ENCODE data around the gene LCN2. TPM values are rescaled to one million over a fixed set of nuclear protein-coding genes. Genes with fewer than 3 reads are reported as not detected.
"Not testable (repeated sequence)": the region's sequence is repeated elsewhere in the genome, so short reads cannot be mapped to it uniquely, and the experiment has no call there.

LCN2 gene
- polyA plus RNA-seq, 6 donors from 2014 or later = 0.44 to 1.2 (median 1.2) TPM; not detected in 3

DNA sequence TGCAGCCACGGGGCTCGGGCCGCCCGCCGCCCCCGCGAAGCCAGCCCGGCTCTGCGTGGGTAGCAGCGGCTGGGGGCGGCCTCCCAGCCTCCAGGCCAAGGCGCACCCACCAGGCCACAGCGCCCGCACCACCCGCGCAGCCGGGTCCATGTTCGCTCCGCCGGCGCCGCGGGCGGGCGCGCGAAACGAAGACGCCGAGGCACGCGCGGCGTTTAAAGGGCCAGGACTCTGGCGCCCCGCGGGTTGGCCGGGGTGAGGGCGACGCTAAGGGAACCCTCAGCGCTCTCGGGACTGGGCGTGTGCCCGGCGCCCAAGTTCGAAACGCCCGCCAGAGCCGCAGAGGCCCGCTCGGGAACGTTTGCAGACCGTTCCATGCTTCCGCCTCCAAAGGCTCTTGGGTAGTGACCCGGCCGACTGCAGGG is 21.7 kb upstream of the LCN2 start, which contains the start of gene PTGES2:
PTGES2 (minus strand) TSS at position 162 of the 422 bp plus-strand sequence; CDS start at position 150, 12 bp downstream.
- ATAC-seq (ENCODE audit: low read depth in 2 of 2) (peak; percentile 73), DNase-seq (peak; percentile 87)
- Mint-ChIP-seq H3K27me3 (peaks cover 0 to 4% (median 2%) of the 10 kb centered on the region in 3 donors), H3K9me3 (no peaks in the 10 kb centered on the region), H3K4me3 (peak within 1 kb of the TSS; percentile 93 to 100 (median 98)), H3K27ac (peak within 1 kb of the TSS; percentile 98 to 100 (median 100)), H3K4me1 (peaks cover 26 to 35% (median 27%) of the 10 kb centered on the region in 3 donors), H3K36me3 (no peaks in the 10 kb centered on the region)

GRCh38 chr9:128127990-128128835 is 21.0 kb upstream of the LCN2 start:
- peaks cover 4 to 11% (median 8%) of the 10 kb centered on the region in 3 donors for H3K27me3 Mint-ChIP-seq
- peaks cover 26 to 35% (median 27%) of the 10 kb centered on the region in 3 donors for H3K4me1 Mint-ChIP-seq
- H3K36me3 Mint-ChIP-seq = no peaks in the 10 kb centered on the region
- DNase-seq (peak; percentile 92), ATAC-seq (ENCODE audit: low read depth in 2 of 2) (peak; percentile 76 to 77)
- no peaks in the 10 kb centered on the region for H3K9me3 Mint-ChIP-seq
- peak overlapping the region; percentile 98 to 100 (median 100) for H3K27ac Mint-ChIP-seq
- peak overlapping the region; percentile 93 to 100 (median 98) for H3K4me3 Mint-ChIP-seq

DNA sequence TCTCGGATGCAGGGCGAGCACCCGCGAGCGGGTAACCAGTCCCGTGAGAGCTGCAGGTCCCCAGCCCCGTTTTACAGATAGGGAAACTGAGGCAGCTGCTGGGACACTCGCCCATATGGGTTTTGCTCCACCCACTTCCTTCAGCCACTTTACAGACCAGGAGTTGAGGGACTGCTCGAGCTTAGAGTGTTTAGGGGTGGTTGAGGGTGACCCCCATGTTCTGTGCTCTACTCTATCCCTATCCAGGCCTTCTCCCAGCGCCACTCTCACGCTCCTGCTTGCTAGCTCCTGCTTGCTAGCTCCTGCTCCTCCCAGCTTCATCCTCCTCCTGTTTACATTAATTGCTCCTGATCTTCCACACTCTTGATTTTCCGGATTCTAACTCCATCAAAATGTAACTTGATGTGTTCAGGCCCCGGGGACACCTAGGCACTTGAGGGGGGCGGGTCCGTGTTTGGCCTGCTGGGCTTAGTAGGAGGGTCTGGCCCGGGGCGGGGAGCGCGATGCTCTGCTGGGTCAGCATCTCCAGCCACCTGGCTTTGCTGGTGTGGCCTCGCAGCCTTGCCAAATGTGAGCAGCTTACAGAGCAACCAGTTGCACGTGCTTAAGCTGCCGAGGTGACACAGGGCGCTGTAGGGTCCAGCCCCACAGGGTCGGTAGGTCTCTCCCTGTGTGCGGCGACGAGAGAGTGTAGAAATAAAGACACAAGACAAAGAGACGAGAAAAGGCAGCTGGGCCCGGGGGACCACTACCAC is 20.2 kb upstream of the LCN2 start:
- peaks cover 26 to 35% (median 27%) of the 10 kb centered on the region in 3 donors for H3K4me1 Mint-ChIP-seq
- peaks cover 5 to 19% (median 11%) of the 10 kb centered on the region in 3 donors for H3K27me3 Mint-ChIP-seq
- H3K4me3 Mint-ChIP-seq = peak overlapping the region; percentile 93 to 100 (median 98)
- ATAC-seq (ENCODE audit: low read depth in 2 of 2) (no peak), DNase-seq (no peak)
- H3K36me3 Mint-ChIP-seq = no peaks in the 10 kb centered on the region
- peak overlapping the region; percentile 71 to 100 (median 99) for H3K27ac Mint-ChIP-seq
- no peaks in the 10 kb centered on the region for H3K9me3 Mint-ChIP-seq

GRCh38 chr9:128129976-128130590 is 19.2 kb upstream of the LCN2 start:
- DNase-seq = peak; percentile 46
- Mint-ChIP-seq H3K27me3 (peaks cover 5 to 20% (median 11%) of the 10 kb centered on the region in 3 donors), H3K4me3 (peak overlapping the region; percentile 41 to 100 (median 79)), H3K4me1 (peaks cover 23 to 29% (median 24%) of the 10 kb centered on the region in 3 donors), H3K27ac (peak overlapping the region in 3 of 6 donors; percentile 22 to 62 (median 38))
- not testable (repeated sequence) for H3K9me3 Mint-ChIP-seq; ATAC-seq (ENCODE audit: low read depth in 2 of 2); H3K36me3 Mint-ChIP-seq

DNA sequence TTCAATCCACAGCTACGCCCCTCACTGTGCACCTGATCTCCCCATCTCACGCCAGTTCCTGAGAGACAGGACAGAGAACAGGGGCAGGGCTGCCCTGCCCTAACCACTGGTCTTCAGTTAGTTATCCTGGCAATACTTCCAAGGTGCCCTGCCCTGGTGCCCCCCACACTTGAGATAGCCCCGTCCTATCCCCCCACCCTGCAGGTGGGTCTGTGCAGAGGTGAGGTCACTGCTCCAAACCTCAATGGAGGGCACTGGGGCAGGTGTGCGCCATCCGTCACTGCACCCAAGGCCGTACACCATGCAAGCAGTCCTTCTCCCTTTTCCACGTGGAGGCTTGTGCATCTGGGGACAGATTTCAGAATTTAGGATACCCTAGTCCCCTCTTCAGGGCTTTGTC is 18.6 kb upstream of the LCN2 start:
- peak overlapping the region in 1 of 8 donors; percentile 98 for H3K4me3 Mint-ChIP-seq
- ATAC-seq (ENCODE audit: low read depth in 2 of 2); DNase-seq; H3K9me3 Mint-ChIP-seq; H3K27ac Mint-ChIP-seq; H3K36me3 Mint-ChIP-seq: not testable (repeated sequence)
- peaks cover 18 to 24% (median 19%) of the 10 kb centered on the region in 3 donors for H3K4me1 Mint-ChIP-seq
- peaks cover 5 to 21% (median 14%) of the 10 kb centered on the region in 3 donors for H3K27me3 Mint-ChIP-seq

DNA sequence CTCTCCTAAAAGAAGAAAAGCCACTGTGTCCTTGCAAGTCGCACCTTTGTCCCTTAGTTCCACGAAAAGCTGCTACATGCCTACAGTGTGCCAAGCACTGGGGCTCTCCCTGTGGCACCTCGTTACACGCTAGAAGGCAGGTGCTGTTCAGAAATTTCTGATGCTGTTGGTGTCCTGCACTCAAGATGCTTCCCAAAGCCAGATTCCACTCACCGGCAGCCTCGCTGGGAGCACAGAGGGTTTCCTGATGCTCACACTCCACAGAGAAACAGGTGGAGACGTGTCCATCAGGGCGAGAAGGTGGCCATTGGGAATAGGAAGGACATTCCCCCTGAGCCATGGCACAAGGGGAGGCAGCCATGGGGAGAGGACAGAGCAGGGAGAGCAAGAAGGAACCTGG is 17.9 kb upstream of the LCN2 start:
- not testable (repeated sequence) for H3K9me3 Mint-ChIP-seq; ATAC-seq (ENCODE audit: low read depth in 2 of 2); H3K4me3 Mint-ChIP-seq; DNase-seq; H3K27ac Mint-ChIP-seq; H3K36me3 Mint-ChIP-seq
- peaks cover 11 to 17% (median 12%) of the 10 kb centered on the region in 3 donors for H3K4me1 Mint-ChIP-seq
- peaks cover 5 to 27% (median 19%) of the 10 kb centered on the region in 3 donors for H3K27me3 Mint-ChIP-seq

DNA sequence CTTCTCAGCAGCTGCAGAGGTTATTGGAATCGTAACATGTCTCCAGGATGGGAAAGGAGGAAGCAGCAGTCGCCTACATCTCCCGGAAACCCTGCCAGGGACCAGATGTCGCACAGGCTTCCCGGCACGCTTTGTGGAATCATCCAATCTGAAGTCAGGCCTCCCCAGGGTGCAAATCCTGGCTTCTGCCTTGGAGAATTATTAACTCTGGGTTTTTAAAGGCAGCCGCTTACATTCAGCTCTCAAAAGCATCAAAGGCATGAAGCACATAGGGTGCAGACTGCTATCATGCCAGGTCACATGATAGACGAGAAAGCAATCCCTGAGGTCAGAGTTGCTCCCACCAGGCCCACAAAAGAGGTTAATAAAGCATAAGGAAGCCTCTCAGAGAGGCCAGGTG is 17.1 kb upstream of the LCN2 start:
- not testable (repeated sequence) for DNase-seq; H3K27ac Mint-ChIP-seq; H3K9me3 Mint-ChIP-seq; H3K4me3 Mint-ChIP-seq; ATAC-seq (ENCODE audit: low read depth in 2 of 2); H3K36me3 Mint-ChIP-seq
- H3K4me1 Mint-ChIP-seq = peaks cover 11 to 16% (median 16%) of the 10 kb centered on the region in 3 donors
- peaks cover 5 to 34% (median 25%) of the 10 kb centered on the region in 3 donors for H3K27me3 Mint-ChIP-seq

GRCh38 chr9:128135561-128135960 is 13.7 kb upstream of the LCN2 start:
- Mint-ChIP-seq H3K27ac (peak overlapping the region in 1 of 6 donors; percentile 10), H3K27me3 (peaks cover 5 to 42% (median 35%) of the 10 kb centered on the region in 3 donors)
- not testable (repeated sequence) for ATAC-seq (ENCODE audit: low read depth in 2 of 2); H3K9me3 Mint-ChIP-seq; DNase-seq; H3K36me3 Mint-ChIP-seq; H3K4me1 Mint-ChIP-seq; H3K4me3 Mint-ChIP-seq

- DNase-seq (no peak), ATAC-seq (ENCODE audit: low read depth in 2 of 2) (no peak)
- H3K9me3 Mint-ChIP-seq = no peaks in the 10 kb centered on the region
- peak overlapping the region in 1 of 8 donors; percentile 64 for H3K4me3 Mint-ChIP-seq
- peaks cover 5 to 46% (median 35%) of the 10 kb centered on the region in 3 donors for H3K27me3 Mint-ChIP-seq
- no peak overlapping the region for H3K27ac Mint-ChIP-seq
- H3K36me3 Mint-ChIP-seq = peaks cover 0 to 5% of the 10 kb centered on the region in 2 donors
- H3K4me1 Mint-ChIP-seq = peaks cover 0 to 8% (median 0%) of the 10 kb centered on the region in 3 donors
Observed at GRCh38 chr9:128136816-128137793, 12.1 kb upstream of the LCN2 start.

GRCh38 chr9:128138001-128138400 is 11.3 kb upstream of the LCN2 start:
- Mint-ChIP-seq H3K27me3 (peaks cover 3 to 40% (median 28%) of the 10 kb centered on the region in 3 donors), H3K4me1 (peaks cover 0 to 9% (median 0%) of the 10 kb centered on the region in 3 donors), H3K27ac (no peak overlapping the region), H3K9me3 (no peaks in the 10 kb centered on the region), H3K4me3 (no peak overlapping the region), H3K36me3 (peaks cover 0 to 5% of the 10 kb centered on the region in 2 donors)
- no peak for DNase-seq
- ATAC-seq (ENCODE audit: low read depth in 2 of 2) = no peak

DNA sequence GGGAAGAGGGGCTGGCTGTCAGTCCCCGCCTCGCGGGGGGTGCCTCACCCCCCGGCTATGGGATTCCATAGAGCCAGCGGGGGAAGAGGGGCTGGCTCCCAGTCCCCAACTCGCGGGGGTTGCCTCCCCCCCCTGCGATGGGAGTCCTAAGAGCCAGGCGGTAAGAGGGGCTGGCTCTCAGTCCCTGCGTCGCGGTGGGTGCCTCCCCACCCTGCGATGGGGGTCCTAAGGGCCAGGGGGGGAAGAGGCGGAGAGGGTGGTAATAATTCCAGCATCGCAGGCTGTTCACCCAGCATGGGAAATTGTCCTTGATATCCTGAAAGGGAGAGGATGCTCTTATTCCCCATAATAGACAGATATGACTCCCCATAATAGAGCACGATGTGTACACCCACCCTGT is 9.6 kb upstream of the LCN2 start:
- DNase-seq (no peak), ATAC-seq (ENCODE audit: low read depth in 2 of 2) (no peak)
- Mint-ChIP-seq H3K4me1 (peaks cover 0 to 9% (median 0%) of the 10 kb centered on the region in 3 donors), H3K27me3 (peaks cover 0 to 29% (median 24%) of the 10 kb centered on the region in 3 donors), H3K9me3 (no peaks in the 10 kb centered on the region), H3K36me3 (peaks cover 0 to 5% of the 10 kb centered on the region in 2 donors), H3K4me3 (no peak overlapping the region), H3K27ac (no peak overlapping the region)

GRCh38 chr9:128141604-128142003 is 7.6 kb upstream of the LCN2 start:
- Mint-ChIP-seq H3K4me1 (peaks cover 0 to 9% (median 0%) of the 10 kb centered on the region in 3 donors), H3K27ac (peak overlapping the region in 1 of 6 donors; percentile 64), H3K4me3 (no peak overlapping the region), H3K9me3 (no peaks in the 10 kb centered on the region), H3K36me3 (peaks cover 0 to 5% of the 10 kb centered on the region in 2 donors), H3K27me3 (peaks cover 0 to 21% (median 15%) of the 10 kb centered on the region in 3 donors)
- ATAC-seq (ENCODE audit: low read depth in 2 of 2) (no peak), DNase-seq (no peak)

Data from naive B cell (primary cell).